HepG2 (cell line): Measurements from ENCODE around the gene DEFB129. TPM values are rescaled to one million over a fixed set of nuclear protein-coding genes. Genes with fewer than 3 reads are reported as not detected.

Experiments
- ATAC-seq: fragments of 200-7000 bp; cut with Tn5 transposase; 3 replicates; pipeline ENCODE4 v1.9.1; 2020; ENCODE audit warnings: mild to moderate bottlenecking, moderate library complexity
- BruUV-seq: library from RNA; stranded (reverse); fragments of 400-500 nt; replicated peaks from 2 replicates; lab custom pipeline; 2021; lab: Mats Ljungman, UMichigan
- CTCF ChIA-PET: fragments of 300-600 bp; formaldehyde crosslinking; extraction: SDS; loops from one replicate; lab custom pipeline; 2021; ENCODE audit warnings: low total read pairs, inconsistent platforms, low intra/inter-chr PET ratio; lab: Yijun Ruan, JAX
- POLR2A ChIA-PET: fragments of 350-600 bp; sonication (Branson Sonifier 250); formaldehyde crosslinking; loops from one replicate; lab custom pipeline; 2020; ENCODE audit warnings: antibody characterized with exemption, inconsistent platforms; lab: Yijun Ruan, JAX
- DNase-seq: peaks from one replicate; pipeline ENCODE4 v3.0.0-alpha.2; 2015; ENCODE audit warnings: low spot score
- FAIRE-seq: peaks from 3 replicates; lab custom pipeline; 2011; peaks lifted over from hg19 to GRCh38; lab: Jason Lieb, UNC
- H2AFZ ChIP-seq: one replicate; pipeline ENCODE4 v1.6.1; 2011; ENCODE audit warnings: low read length, inconsistent platforms
- H3K27ac ChIP-seq: fragments of 300-600 bp; 3 replicates; pipeline ENCODE4 v1.8.0; 2011; ENCODE audit warnings: mixed run types, mild to moderate bottlenecking, mixed read lengths, low read length, inconsistent platforms; ENCODE audit not compliant: insufficient read depth; ENCODE audit errors: extremely low read length
- H3K27me3 ChIP-seq, 2 experiments: fragments of 200-600 bp in 1 of 2; 2 replicates in 1 of 2; 3 replicates in 1 of 2; pipeline versions ENCODE4 v1.6.0 to v1.8.0; 2011; ENCODE audit warnings: low read length in 2 of 2, mild to moderate bottlenecking in 2 of 2, moderate library complexity in 2 of 2, inconsistent platforms in 1 of 2; ENCODE audit not compliant: insufficient read depth in 2 of 2, control insufficient read depth in 1 of 2
- H3K36me3 ChIP-seq, 2 experiments: fragments of 200-600 bp in 1 of 2; replicated peaks in 1 of 2; 2 replicates in 1 of 2; 3 replicates in 1 of 2; pipeline versions ENCODE4 v1.5.1 to v1.8.0; 2011; ENCODE audit warnings: low read length in 2 of 2, inconsistent platforms in 1 of 2; ENCODE audit not compliant: insufficient read depth in 2 of 2, control insufficient read depth in 1 of 2
- H3K4me1 ChIP-seq: 2 replicates; pipeline ENCODE4 v1.5.1; 2012; ENCODE audit warnings: low read length, inconsistent platforms; ENCODE audit not compliant: insufficient read depth
- H3K4me2 ChIP-seq: 2 replicates; pipeline ENCODE4 v1.6.0; 2011; ENCODE audit warnings: low read depth, low read length, inconsistent platforms
- H3K4me3 ChIP-seq, 3 experiments: fragments of 200-600 bp in 1 of 3; sonication (generic), shearing (Covaris generic) in 1 of 3; replicated peaks in 1 of 3; 2 replicates each; pipeline ENCODE4 v1.5.1; 2011 to 2016; ENCODE audit warnings: low read length in 3 of 3, inconsistent platforms in 2 of 3, low read depth in 2 of 3, mild to moderate bottlenecking in 2 of 3, control low read depth in 1 of 3, mixed read lengths in 1 of 3; ENCODE audit not compliant: insufficient read depth in 1 of 3
- H3K79me2 ChIP-seq: one replicate; pipeline ENCODE4 v1.6.1; 2011; ENCODE audit warnings: low read length, inconsistent platforms; ENCODE audit not compliant: insufficient read depth
- H3K9ac ChIP-seq: 2 replicates; pipeline ENCODE4 v1.6.0; 2011; ENCODE audit warnings: mild to moderate bottlenecking, low read depth, low read length, inconsistent platforms; ENCODE audit not compliant: insufficient read depth
- H3K9me3 ChIP-seq: 2 replicates; pipeline ENCODE4 v1.5.1; 2012; ENCODE audit warnings: mild to moderate bottlenecking, low read length
- H4K20me1 ChIP-seq: 2 replicates; pipeline ENCODE4 v1.6.0; 2011; ENCODE audit warnings: inconsistent platforms, mild to moderate bottlenecking, low read length, moderate library complexity; ENCODE audit not compliant: insufficient read depth
- CBX1 ChIP-seq: IDR thresholded peaks from one replicate; pipeline ENCODE4 v1.6.1; 2016; ENCODE audit warnings: antibody characterized with exemption, low read depth
- FOXJ3 ChIP-seq: sonication (generic); formaldehyde crosslinking; IDR thresholded peaks from 2 replicates; pipeline ENCODE4 v1.4.0; 2020; ENCODE audit warnings: missing genetic modification reagents, mild to moderate bottlenecking, borderline replicate concordance
- NFKBIZ ChIP-seq: IDR thresholded peaks from 2 replicates; pipeline ENCODE4 v1.6.1; 2018; ENCODE audit warnings: missing genetic modification reagents, missing compliant biosample characterization
- NR2C2 ChIP-seq: sonication (generic); formaldehyde crosslinking; IDR thresholded peaks from 2 replicates; pipeline ENCODE4 v1.4.0; 2020; ENCODE audit warnings: missing genetic modification reagents, mild to moderate bottlenecking, moderate library complexity, borderline replicate concordance
- SMYD3 ChIP-seq: sonication (generic); formaldehyde crosslinking; IDR thresholded peaks from 2 replicates; pipeline ENCODE4 v1.8.1; 2023; ENCODE audit warnings: mild to moderate bottlenecking, missing genetic modification reagents
- TEAD2 ChIP-seq: sonication (generic); formaldehyde crosslinking; IDR thresholded peaks from 2 replicates; pipeline ENCODE4 v1.9.0; 2021; ENCODE audit warnings: missing genetic modification reagents
- ZFP91 ChIP-seq: sonication (generic); formaldehyde crosslinking; IDR thresholded peaks from 2 replicates; pipeline ENCODE4 v1.9.0; 2022; ENCODE audit warnings: missing genetic modification reagents, mild to moderate bottlenecking, borderline replicate concordance
- ZNF780A ChIP-seq: sonication (generic); formaldehyde crosslinking; IDR thresholded peaks from 2 replicates; pipeline ENCODE4 v1.8.0; 2022; ENCODE audit warnings: mild to moderate bottlenecking, missing genetic modification reagents, moderate library complexity
- ZSCAN31 ChIP-seq: sonication (generic); formaldehyde crosslinking; IDR thresholded peaks from 2 replicates; pipeline ENCODE4 v1.5.0; 2020; ENCODE audit warnings: low read depth, mild to moderate bottlenecking, missing genetic modification reagents
- WGBS: methylation state at CpG from one replicate; pipeline ENCODE4 v1.1.6; 2017; ENCODE audit warnings: low lambda C conversion rate; 5-methylcytosine and 5-hydroxymethylcytosine counted together
- in situ Hi-C: cut with HindIII; loops from 2 replicates; pipeline ENCODE4 v1.10.0; 2017; ENCODE audit warnings: low pct_unique_long_range_greater_than_20kb; ENCODE audit not compliant: extremely low pct_ligation_motif_present
- intact Hi-C: fragments of 100-400 bp; cut with micrococcal nuclease; formaldehyde crosslinking; loops from one replicate; pipeline ENCODE4 v1.10.0; 2022; ENCODE audit not compliant: unreplicated experiment
- polyA plus RNA-seq, 8 experiments: library from polyadenylated mRNA; depleted of rRNA in 3 of 8; stranded (reverse) in 7 of 8; unstranded in 1 of 8; fragments of >200 nt; fragmentation: Illumina TruSeq in 4 of 8; extraction: Trizol in 4 of 8; gene quantifications; 2 replicates each; pipeline versions ENCODE4 v1.2.1 to v1.2.3, GENCODE V29; 2011 to 2016; ENCODE audit warnings: low read depth in 4 of 8, missing spikeins in 1 of 8, mixed read lengths in 1 of 8; ENCODE audit not compliant: insufficient read depth in 1 of 8
- total RNA-seq, 5 experiments: library from RNA; depleted of rRNA; stranded (reverse); fragments of >200 nt; fragmentation: Illumina TruSeq; extraction: Trizol; gene quantifications; 2 replicates each; pipeline ENCODE4 v1.2.3, GENCODE V29; 2016; ENCODE audit warnings: low read depth in 1 of 5
- TF ChIP-seq, protein P1 (sequence below): sonication (generic); formaldehyde crosslinking; IDR thresholded peaks from 2 replicates; pipeline ENCODE4 v1.4.0; 2020; ENCODE audit warnings: low read depth, mild to moderate bottlenecking, missing genetic modification reagents

The DEFB129 gene
- total and polyA plus RNA-seq, 2 of the 13 experiments (the other 11 are each of a cell fraction or from before 2014, with no cell fraction given) = not detected

DNA sequence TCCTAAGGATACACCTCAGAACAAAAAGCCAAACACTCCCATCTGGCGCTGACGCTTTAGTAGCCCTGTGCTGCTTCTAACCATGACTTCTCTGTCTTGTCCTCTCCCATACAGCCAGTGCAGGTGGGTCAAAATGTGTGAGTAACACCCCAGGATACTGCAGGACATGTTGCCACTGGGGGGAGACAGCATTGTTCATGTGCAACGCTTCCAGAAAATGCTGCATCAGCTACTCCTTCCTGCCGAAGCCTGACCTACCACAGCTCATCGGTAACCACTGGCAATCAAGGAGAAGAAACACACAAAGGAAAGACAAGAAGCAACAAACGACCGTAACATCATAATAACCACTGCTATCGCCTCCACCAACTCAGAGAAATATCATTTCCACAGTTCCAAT lies 31.9 kb downstream of the DEFB129 start (continued):
- TF ChIP-seq, protein P1, sequence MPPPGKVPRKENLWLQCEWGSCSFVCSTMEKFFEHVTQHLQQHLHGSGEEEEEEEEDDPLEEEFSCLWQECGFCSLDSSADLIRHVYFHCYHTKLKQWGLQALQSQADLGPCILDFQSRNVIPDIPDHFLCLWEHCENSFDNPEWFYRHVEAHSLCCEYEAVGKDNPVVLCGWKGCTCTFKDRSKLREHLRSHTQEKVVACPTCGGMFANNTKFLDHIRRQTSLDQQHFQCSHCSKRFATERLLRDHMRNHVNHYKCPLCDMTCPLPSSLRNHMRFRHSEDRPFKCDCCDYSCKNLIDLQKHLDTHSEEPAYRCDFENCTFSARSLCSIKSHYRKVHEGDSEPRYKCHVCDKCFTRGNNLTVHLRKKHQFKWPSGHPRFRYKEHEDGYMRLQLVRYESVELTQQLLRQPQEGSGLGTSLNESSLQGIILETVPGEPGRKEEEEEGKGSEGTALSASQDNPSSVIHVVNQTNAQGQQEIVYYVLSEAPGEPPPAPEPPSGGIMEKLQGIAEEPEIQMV (CRISPR knock-in tag) = peak; percentile 68; the same call in 1 of the 2 replicates
- no peak for TF ChIP-seq FOXJ3 (CRISPR knock-in tag)

DNA sequence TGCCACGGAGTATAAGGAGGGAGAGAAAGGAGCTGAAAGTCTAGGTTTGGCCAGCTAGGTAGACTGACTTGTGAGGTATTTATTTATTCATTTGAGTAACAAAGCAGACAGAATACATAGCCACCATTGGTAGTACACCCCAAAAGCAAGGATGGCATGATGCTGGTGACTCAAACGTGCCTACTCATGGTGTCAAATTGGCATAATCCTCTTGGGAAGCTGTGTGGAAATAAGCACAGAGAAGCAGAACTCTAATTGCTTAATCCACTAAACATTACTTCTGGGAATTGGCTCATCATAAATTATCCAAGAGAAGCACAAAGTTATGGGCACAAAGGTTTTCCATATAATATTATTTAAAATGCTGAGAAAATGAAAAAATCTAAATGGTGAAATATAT lies 32.9 kb downstream of the DEFB129 start:
- TF ChIP-seq ZFP91 (no peak), SMYD3 (CRISPR knock-in tag) (no peak), ZSCAN31 (no peak), CBX1 (no peak), NR2C2 (CRISPR knock-in tag) (no peak), ZNF780A (CRISPR knock-in tag) (no peak), NFKBIZ (CRISPR knock-in tag) (no peak), TEAD2 (CRISPR knock-in tag) (no peak)
- POLR2A ChIA-PET = no interaction called here
- Histone ChIP-seq H3K4me3 (no peak overlapping the region), H2AFZ (no peak overlapping the region), H3K4me1 (no peaks in the 10 kb centered on the region), H3K27ac (no peak overlapping the region), H3K27me3 (peaks cover 7 to 40% of the 10 kb centered on the region in 2 experiments; a peak in 4 of 5 replicates), H3K9me3 (no peaks in the 10 kb centered on the region), H3K4me2 (no peak overlapping the region), H3K9ac (no peak overlapping the region), H3K36me3 (no peaks in the 10 kb centered on the region), H4K20me1 (no peaks in the 10 kb centered on the region), H3K79me2 (no peaks in the 10 kb centered on the region)
- ATAC-seq (no peak), DNase-seq (no peak), FAIRE-seq (no peak)
- no TSS peak for BruUV-seq
- intact Hi-C loops (loop anchor here (1.0 kb wide), 1 partner anchor 70 kb away; no protein-coding TSS in a partner anchor), in situ Hi-C loops (no loop called here)
- CTCF ChIA-PET = interaction anchor here (1.9 kb wide), 1 partner anchor 70 kb away, joined by 12 read pairs; no protein-coding TSS in a partner anchor
- 6% methylated on average over 2 of the region's 2 CpGs for WGBS
